Measurements from ENCODE around the gene RBM34.

RBM34 gene

DNA sequence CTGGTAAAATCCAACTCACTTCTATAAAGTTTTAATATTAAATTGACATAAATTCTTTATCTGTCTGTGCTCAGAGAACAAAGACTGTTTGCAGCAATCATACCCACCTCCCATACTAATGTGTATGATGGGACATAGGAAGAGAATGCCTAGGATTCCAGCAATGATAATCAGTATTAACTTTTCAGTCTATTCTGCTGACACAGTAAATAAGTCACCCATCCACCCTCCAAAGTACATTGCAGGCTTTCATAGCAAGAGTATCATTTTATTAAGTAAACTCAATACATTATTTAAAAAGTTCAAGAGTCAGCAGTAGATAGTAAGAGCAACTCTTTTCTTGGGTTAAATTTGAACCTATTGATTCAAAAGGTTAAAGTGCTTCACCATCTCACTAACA lies 8.8 kb downstream of the RBM34 start:
- no peak for DNase-seq (ENCODE audit: low spot score)

DNA sequence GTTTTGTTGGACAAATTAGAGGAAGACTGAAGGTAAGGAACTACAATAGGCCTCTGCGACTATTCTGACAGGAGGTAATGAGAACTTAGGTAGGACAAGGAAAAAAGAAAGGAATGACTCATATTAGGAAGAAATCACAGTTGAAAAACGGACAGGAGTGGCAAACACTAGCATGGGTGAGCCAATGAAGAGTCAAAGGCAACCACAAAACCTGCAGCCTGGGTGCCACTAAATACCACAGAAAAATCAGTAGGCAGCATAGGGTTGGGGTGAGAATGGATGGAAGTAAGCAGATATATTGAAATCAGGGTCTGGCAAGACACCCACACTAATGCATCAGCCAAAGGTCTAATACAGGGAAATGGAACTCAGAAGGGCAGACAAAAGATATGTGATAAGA lies 10.0 kb downstream of the RBM34 start:
- no peak for DNase-seq (ENCODE audit: low spot score)

- DNase-seq (ENCODE audit: low spot score), result no peak
Measured at GRCh38 chr1:235149824-235150223, 11.2 kb downstream of the RBM34 start.

GRCh38 chr1:235147269-235147668 lies 13.8 kb downstream of the RBM34 start:
- no peak for DNase-seq (ENCODE audit: low spot score)

GRCh38 chr1:235145639-235146038 lies 15.4 kb downstream of the RBM34 start:
- no peak for DNase-seq (ENCODE audit: low spot score)

- DNase-seq (ENCODE audit: low spot score), result no peak
Measured at GRCh38 chr1:235142991-235143390, 18.1 kb downstream of the RBM34 start.

DNA sequence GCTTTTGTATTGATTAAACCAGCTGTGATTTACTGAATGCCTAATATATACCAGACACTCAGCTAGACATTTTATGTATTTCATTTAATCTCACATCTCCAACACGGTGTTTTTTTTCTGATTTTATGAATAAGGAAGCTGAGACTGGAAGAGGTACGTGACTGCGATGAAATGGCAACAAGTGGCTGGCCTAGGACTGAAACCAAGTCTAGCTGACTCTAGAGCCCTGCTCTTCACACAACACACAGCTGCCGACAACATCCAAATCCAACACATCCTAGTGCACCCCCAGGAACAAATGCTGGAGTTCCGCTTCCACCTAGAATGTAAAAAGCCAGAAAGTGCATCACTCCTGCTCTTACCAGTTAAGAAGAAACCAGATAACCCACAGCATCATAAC lies 21.7 kb downstream of the RBM34 start:
- no peak for DNase-seq (ENCODE audit: low spot score)

- no peak for DNase-seq (ENCODE audit: low spot score)
Measured at GRCh38 chr1:235138821-235139220, 22.2 kb downstream of the RBM34 start.

DNA sequence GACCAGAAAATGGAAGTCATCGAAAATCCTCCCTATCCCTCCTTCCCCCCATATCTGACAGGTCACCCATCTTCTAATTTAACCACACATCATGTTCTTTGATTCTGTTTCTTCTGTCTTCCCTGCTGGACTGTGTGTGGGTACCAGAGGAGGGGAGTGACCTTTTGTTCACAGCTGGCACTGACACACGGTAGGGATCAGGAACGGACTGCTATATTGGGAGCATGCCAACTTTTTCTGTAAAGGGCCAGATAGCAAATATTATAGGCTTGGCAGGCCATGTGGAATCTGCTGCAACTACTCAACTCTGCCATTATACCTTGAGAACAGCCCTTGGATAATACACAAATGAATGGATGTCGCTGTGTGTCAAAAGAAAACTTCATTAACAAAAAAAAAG lies 24.9 kb downstream of the RBM34 start:
- DNase-seq (ENCODE audit: low spot score), result no peak

DNA sequence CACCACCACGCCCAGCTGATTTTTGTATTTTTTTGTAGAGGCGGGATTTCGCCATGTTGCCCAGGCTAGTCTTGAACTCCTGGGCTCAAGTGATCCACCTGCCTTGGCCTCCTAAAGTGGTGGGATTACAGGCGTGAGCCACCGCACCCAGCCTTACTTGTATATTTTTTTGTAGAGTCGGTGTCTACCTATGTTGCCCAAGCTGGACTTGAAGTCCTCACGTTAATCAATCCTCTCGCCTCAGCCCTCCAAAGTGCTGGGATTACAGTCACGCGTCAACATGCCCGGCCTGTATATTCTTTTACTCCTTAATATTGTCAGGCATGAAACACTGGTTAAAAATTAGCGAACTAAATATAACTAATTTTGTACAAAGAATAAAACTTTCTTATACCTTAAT lies 26.9 kb downstream of the RBM34 start:
- DNase-seq (ENCODE audit: low spot score), result no peak

GRCh38 chr1:235133086-235133485 lies 28.0 kb downstream of the RBM34 start:
- no peak for DNase-seq (ENCODE audit: low spot score)

GRCh38 chr1:235131961-235132360 lies 29.1 kb downstream of the RBM34 start:
- DNase-seq (ENCODE audit: low spot score), result no peak

GRCh38 chr1:235130766-235131270 lies 30.2 kb downstream of the RBM34 start:
- no peak for DNase-seq (ENCODE audit: low spot score)

DNA sequence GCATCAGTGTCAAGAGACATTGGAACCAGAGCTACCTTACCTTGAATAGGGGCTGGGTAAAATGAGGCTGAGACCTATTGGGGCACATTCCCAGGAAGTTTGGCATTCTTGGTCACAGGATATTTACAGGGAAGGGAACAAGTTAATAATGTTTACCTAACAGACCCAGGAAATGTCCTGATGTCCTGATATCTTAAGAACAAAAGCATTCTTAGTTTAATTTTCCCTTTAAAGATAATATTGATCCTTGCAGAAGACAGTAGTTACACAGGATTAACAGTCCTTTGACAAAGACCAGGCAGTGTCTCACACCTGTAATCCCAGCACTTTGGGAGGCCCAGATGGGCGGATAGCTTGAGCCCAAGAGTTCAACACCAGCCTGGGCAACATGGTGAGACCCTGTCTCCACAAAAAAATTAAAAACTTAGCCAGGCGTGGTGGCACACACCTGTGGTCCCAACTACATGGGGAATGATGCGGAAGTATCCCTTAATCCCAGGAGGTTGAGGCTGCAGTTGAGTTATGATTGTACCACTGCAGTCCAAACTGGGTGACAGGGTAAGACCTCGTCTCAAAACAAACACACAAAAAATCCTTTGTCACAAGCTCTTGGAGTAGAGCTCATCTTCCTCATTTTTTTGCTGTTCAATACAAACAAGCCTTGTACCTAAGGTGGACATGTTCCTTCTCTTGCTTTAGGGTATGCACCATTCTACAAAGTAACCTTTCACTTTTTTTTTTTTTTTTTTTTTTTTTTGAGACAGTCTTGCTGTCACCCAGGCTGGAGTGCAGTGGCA lies 31.1 kb downstream of the RBM34 start:
- no peak for DNase-seq (ENCODE audit: low spot score)

DNA sequence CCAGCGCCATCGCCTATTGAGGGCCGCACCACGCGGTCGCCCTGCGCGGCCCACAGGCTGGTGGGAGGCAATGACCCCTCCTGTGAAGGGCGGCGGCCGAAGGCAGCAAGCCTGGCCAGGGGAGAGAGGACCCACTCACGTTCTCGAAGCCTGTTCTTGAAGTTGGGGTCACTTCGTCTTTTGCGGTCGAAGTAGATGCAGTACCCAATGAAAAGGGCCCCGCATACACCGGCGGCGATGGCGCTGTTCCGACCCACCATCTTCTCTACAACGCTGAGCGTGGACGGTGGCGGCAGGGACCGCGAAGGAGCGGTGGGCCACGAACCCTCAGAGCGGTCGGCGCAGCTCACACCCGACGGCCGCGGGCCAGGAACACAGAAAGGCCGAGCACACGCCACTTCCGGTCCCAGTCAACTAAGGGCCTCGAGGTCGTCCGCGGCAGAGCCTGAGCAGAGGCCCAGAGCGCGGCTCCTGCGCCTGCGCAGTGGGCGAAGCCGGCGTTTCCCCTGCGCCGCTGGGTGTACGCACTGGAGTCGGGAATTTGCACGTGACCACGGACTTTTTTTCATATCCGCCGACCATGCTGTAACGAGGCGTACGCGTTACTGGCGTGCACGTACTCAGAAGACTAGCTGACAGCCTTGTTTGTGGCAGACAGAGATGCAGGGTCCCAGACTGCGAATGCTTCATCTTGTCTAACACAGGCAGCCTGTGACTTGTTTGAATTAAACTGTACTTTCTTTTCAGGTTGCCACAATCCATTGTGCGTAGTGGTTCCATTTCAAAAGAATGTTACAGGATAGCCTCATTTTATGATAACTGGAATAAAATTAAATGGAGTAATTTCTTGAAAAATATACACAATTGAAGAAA lies 32.4 kb downstream of the RBM34 start, which contains the start of gene TOMM20:
TSS of gene TOMM20 (minus strand) at position 382 of the 873 bp plus-strand sequence. CDS start at position 260, 122 bp downstream.
- DNase-seq (ENCODE audit: low spot score), result peak; percentile 99

GRCh38 chr1:235127732-235128455 lies 33.2 kb downstream of the RBM34 start:
- peak; percentile 30 for DNase-seq (ENCODE audit: low spot score)

DNA sequence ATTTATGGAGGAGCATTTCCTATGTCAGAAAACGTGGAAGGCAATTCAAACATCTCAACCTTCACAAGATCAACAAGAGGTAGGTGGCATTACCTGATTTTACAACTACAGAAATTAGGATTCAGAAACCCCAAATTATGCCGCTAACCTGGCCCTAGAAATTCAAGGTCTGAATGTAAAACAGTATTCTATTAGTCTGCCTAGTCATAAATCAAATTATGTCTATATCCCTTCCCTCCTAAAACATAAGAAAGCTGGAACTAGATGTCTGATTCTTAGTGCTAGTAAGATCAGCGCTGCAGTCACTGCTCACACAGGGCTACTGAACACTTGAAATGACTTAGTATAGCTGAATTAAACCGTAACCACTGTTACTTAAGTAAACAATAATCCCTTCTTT lies 33.8 kb downstream of the RBM34 start:
- peak; percentile 19 for DNase-seq (ENCODE audit: low spot score)

GRCh38 chr1:235124665-235125064 lies 36.4 kb downstream of the RBM34 start:
- no peak for DNase-seq (ENCODE audit: low spot score)

- no peak for DNase-seq (ENCODE audit: low spot score)
Measured at GRCh38 chr1:235124111-235124510, 36.9 kb downstream of the RBM34 start.

DNA sequence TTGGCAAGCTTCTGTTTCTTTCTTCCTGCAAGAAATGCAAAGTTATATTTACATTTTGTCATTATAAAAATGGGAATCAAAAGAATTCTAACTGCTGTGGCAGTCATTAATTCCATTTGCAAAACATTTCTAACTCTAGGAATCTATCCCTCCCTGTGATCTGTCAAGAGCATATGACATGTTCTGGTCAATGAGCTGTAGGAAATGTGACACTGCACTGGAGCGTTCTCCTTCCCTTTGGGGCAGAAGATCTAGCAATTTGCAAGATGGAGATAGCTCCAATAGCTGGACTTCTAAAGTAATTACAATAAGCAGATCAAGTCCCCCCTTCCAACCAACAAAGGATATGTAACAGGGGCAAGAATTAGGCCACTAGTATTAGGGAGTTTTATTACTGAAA lies 38.7 kb downstream of the RBM34 start:
- no peak for DNase-seq (ENCODE audit: low spot score)

- no peak for DNase-seq (ENCODE audit: low spot score)
Measured at GRCh38 chr1:235113183-235113917, 47.7 kb downstream of the RBM34 start.

Measured in hematopoietic multipotent progenitor cell treated with erythropoietin and hydrocortisone succinate and interleukin-3 and kit ligand, for 17 days (in vitro differentiated cells).